Endothelial cell of umbilical vein (primary cell): ENCODE data around the gene MBNL2. TPM values are rescaled to one million over a fixed set of nuclear protein-coding genes. Genes with fewer than 3 reads are reported as not detected.

Experiments
- BruUV-seq: library from RNA; stranded (reverse); fragments of 400-500 nt; replicated peaks from 2 replicates; lab custom pipeline; 2021; lab: Mats Ljungman, UMichigan
- CTCF ChIA-PET: fragments of 300-600, 350-600 bp; sonication (Branson Sonifier 250); formaldehyde crosslinking; loops from one replicate; lab custom pipeline; 2021; ENCODE audit warnings: antibody characterized with exemption, inconsistent platforms; lab: Charles Lee
- POLR2A ChIA-PET: fragments of 300-600, 350-600 bp; sonication (Branson Sonifier 250); formaldehyde crosslinking; loops from one replicate; lab custom pipeline; 2021; ENCODE audit warnings: antibody characterized with exemption, inconsistent platforms; lab: Charles Lee
- DNase-seq: peaks from one replicate; pipeline ENCODE4 v3.0.0-alpha.2; 2011; ENCODE audit warnings: low read depth, low spot score
- FAIRE-seq: peaks from 2 replicates; lab custom pipeline; 2011; peaks lifted over from hg19 to GRCh38; lab: Jason Lieb, UNC
- H2AFZ ChIP-seq: 2 replicates; pipeline ENCODE4 v1.6.0; 2012; ENCODE audit warnings: low read depth, low read length, control low read depth, inconsistent platforms
- H3K27ac ChIP-seq: 2 replicates; pipeline ENCODE4 v1.5.1; 2011; ENCODE audit warnings: low read depth, mild to moderate bottlenecking, control low read depth, low read length, moderate library complexity; ENCODE audit not compliant: insufficient read depth
- H3K27me3 ChIP-seq, 2 experiments: 2 replicates each; pipeline versions ENCODE4 v1.6.0 to v1.6.1; 2011; ENCODE audit warnings: low read length in 2 of 2, mixed read lengths in 1 of 2; ENCODE audit not compliant: control insufficient read depth in 2 of 2, insufficient read depth in 2 of 2
- H3K36me3 ChIP-seq, 2 experiments: 2 replicates in 1 of 2; 3 replicates in 1 of 2; pipeline ENCODE4 v1.5.1; 2011; ENCODE audit warnings: low read length in 2 of 2, mild to moderate bottlenecking in 1 of 2, moderate library complexity in 1 of 2; ENCODE audit not compliant: control insufficient read depth in 2 of 2, insufficient read depth in 2 of 2; ENCODE audit errors: extremely low read depth in 1 of 2
- H3K4me1 ChIP-seq: 3 replicates; pipeline ENCODE4 v1.5.1; 2011; ENCODE audit warnings: mild to moderate bottlenecking, low read length; ENCODE audit not compliant: control insufficient read depth, insufficient read depth; ENCODE audit errors: extremely low read depth
- H3K4me2 ChIP-seq: 2 replicates; pipeline ENCODE4 v1.6.1; 2011; ENCODE audit warnings: low read length, control low read depth, mixed read lengths; ENCODE audit not compliant: insufficient read depth
- H3K4me3 ChIP-seq, 3 experiments: fragments of 200-600 bp in 1 of 3; sonication (generic), shearing (Covaris generic) in 1 of 3; replicated peaks in 1 of 3; 2 replicates each; pipeline ENCODE4 v1.5.1; 2011 to 2016; ENCODE audit warnings: control low read depth in 3 of 3, low read length in 3 of 3, mild to moderate bottlenecking in 2 of 3, inconsistent platforms in 1 of 3, low read depth in 1 of 3, moderate library complexity in 1 of 3; ENCODE audit not compliant: insufficient read depth in 1 of 3
- H3K79me2 ChIP-seq: 2 replicates; pipeline ENCODE4 v1.6.0; 2012; ENCODE audit warnings: low read length, inconsistent platforms; ENCODE audit not compliant: control insufficient read depth, insufficient read depth
- H3K9ac ChIP-seq: replicated peaks from 2 replicates; pipeline ENCODE3; 2011; ENCODE audit warnings: low read length, control low read depth; ENCODE audit not compliant: insufficient read depth; ENCODE audit errors: extremely low read depth
- H3K9me1 ChIP-seq: replicated peaks from 3 replicates; pipeline ENCODE4 v1.6.0; 2011; ENCODE audit warnings: mild to moderate bottlenecking, low read length; ENCODE audit not compliant: control insufficient read depth, insufficient read depth; ENCODE audit errors: extremely low read depth
- H3K9me3 ChIP-seq: replicated peaks from 2 replicates; pipeline ENCODE4 v1.5.1; 2012; ENCODE audit warnings: low read length, inconsistent platforms; ENCODE audit not compliant: control insufficient read depth, insufficient read depth
- H4K20me1 ChIP-seq: replicated peaks from 2 replicates; pipeline ENCODE3; 2011; ENCODE audit warnings: mild to moderate bottlenecking, low read length; ENCODE audit not compliant: control insufficient read depth, insufficient read depth; ENCODE audit errors: extremely low read depth
- CTCF ChIP-seq, 2 donors: IDR thresholded peaks; 1 replicate in 1 of 2; 2 replicates in 1 of 2; pipeline ENCODE4 v1.5.1; 2011; ENCODE audit warnings: low read length in 2 of 2, mild to moderate bottlenecking in 2 of 2, moderate library complexity in 2 of 2, control low read depth in 1 of 2, inconsistent platforms in 1 of 2, low read depth in 1 of 2; ENCODE audit not compliant: insufficient read depth in 1 of 2; ENCODE audit errors: extremely low read depth in 1 of 2
- EZH2 ChIP-seq: IDR thresholded peaks from 2 replicates; pipeline ENCODE4 v1.6.1; 2012; ENCODE audit warnings: borderline replicate concordance, low read depth, mild to moderate bottlenecking, moderate library complexity, low read length, inconsistent platforms; ENCODE audit not compliant: severe bottlenecking
- JUN ChIP-seq: IDR thresholded peaks from 2 replicates; pipeline ENCODE4 v1.6.1; 2011; ENCODE audit warnings: borderline replicate concordance, low read depth; ENCODE audit not compliant: insufficient read length, insufficient read depth
- MAX ChIP-seq: IDR thresholded peaks from 2 replicates; pipeline ENCODE4 v1.6.1; 2011; ENCODE audit not compliant: insufficient read depth, insufficient read length
- MYC ChIP-seq: IDR thresholded peaks from one replicate; pipeline ENCODE4 v1.6.1; 2011; ENCODE audit warnings: mild to moderate bottlenecking, low read depth, low read length
- POLR2AphosphoS5 ChIP-seq: IDR thresholded peaks from 2 replicates; pipeline ENCODE4 v1.6.1; 2012; ENCODE audit warnings: low read depth, mild to moderate bottlenecking, control low read depth, low read length, moderate library complexity; ENCODE audit not compliant: insufficient read depth
- dilution Hi-C: fragments of 300-500 bp; cut with MboI; formaldehyde crosslinking; loops from one replicate; pipeline ENCODE4 v1.15.0; 2019; ENCODE audit warnings: low sequenced_read_pairs; ENCODE audit not compliant: extremely low pct_ligation_motif_present
- intact Hi-C: fragments of 100-400 bp; cut with micrococcal nuclease; formaldehyde crosslinking; loops from one replicate; pipeline ENCODE4 v1.10.0; 2022
- polyA plus RNA-seq, 4 experiments: library from polyadenylated mRNA; depleted of rRNA in 3 of 4; stranded (reverse) in 3 of 4; unstranded in 1 of 4; fragments of >200 nt; gene quantifications; 2 replicates each; pipeline versions ENCODE4 v1.2.1 to v1.2.3, GENCODE V29; 2011 to 2012; ENCODE audit warnings: missing spikeins in 1 of 4
- total RNA-seq: library from RNA; stranded (reverse); gene quantifications from 2 replicates; pipeline ENCODE4 v1.2.3, GENCODE V29; 2021

The MBNL2 gene
- total and polyA plus RNA-seq, 2 donors (not counting 3 experiments of a cell fraction or from before 2014, with no cell fraction given) = 32.9 to 76.5 TPM

GRCh38 chr13:97346097-97346496 is 124.0 kb downstream of the MBNL2 start:
- Histone ChIP-seq H3K4me1 (peaks cover 5% of the 10 kb centered on the region), H3K9me1 (no peaks in the 10 kb centered on the region), H3K9ac (no peak overlapping the region), H3K36me3 (peaks cover 8 to 28% of the 10 kb centered on the region in 2 experiments), H3K4me2 (no peak overlapping the region), H4K20me1 (no peaks in the 10 kb centered on the region), H3K4me3 (no peak overlapping the region), H3K27ac (no peak overlapping the region), H3K9me3 (no peaks in the 10 kb centered on the region), H2AFZ (no peak overlapping the region), H3K27me3 (no peaks in the 10 kb centered on the region), H3K79me2 (peaks cover 2% of the 10 kb centered on the region)
- ChIA-PET POLR2A (no interaction called here), CTCF (interaction anchor here (0.9 kb wide), 1 partner anchor 236 kb away, joined by 4 read pairs; no protein-coding TSS in a partner anchor)
- TF ChIP-seq JUN = no peak
- TF ChIP-seq POLR2AphosphoS5 = no peak
- TF ChIP-seq CTCF (IDR thresholded peaks at IDR 0.05; ENCODE audit: extremely low read depth in 1 of 2, insufficient read depth in 1 of 2, low read depth in 1 of 2, low read length in 2 of 2) = no peak
- no peak for TF ChIP-seq MYC
- TF ChIP-seq EZH2 = no peak
- no peak for TF ChIP-seq MAX
- dilution Hi-C loops (no loop called here), intact Hi-C loops (no loop called here)
- no TSS peak for BruUV-seq
- FAIRE-seq (no peak), DNase-seq (no peak)
